ENCODE results near the gene LRFN5.
A peak's percentile ranks its signal among the peaks of the same experiment; 100 is the strongest.

DNA sequence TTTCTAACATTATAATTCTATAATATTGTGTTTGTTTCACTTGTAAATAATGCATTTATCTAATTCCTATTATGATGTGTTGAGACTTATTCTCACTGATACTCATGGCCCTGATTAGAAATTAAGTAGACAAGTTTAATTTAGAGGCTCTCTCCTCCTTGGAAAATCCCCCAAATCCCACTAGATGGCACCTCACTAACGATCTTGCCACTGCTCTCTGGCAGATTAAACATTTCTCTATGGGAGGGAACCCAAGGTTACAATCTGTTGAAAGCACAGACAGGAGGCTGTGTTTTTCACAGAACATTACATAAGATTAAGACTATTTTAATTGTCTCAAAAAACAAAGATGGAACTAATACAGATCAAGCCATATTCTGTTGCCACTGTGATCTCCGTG is 318.7 kb downstream of the LRFN5 start:
- TF ChIP-seq EZH2 (IDR thresholded peaks at IDR 0.05; ENCODE audit: borderline replicate concordance) = no peak
- TF ChIP-seq, protein P1, sequence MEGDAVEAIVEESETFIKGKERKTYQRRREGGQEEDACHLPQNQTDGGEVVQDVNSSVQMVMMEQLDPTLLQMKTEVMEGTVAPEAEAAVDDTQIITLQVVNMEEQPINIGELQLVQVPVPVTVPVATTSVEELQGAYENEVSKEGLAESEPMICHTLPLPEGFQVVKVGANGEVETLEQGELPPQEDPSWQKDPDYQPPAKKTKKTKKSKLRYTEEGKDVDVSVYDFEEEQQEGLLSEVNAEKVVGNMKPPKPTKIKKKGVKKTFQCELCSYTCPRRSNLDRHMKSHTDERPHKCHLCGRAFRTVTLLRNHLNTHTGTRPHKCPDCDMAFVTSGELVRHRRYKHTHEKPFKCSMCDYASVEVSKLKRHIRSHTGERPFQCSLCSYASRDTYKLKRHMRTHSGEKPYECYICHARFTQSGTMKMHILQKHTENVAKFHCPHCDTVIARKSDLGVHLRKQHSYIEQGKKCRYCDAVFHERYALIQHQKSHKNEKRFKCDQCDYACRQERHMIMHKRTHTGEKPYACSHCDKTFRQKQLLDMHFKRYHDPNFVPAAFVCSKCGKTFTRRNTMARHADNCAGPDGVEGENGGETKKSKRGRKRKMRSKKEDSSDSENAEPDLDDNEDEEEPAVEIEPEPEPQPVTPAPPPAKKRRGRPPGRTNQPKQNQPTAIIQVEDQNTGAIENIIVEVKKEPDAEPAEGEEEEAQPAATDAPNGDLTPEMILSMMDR (IDR thresholded peaks at IDR 0.05; ENCODE audit: poor library complexity) = peak; percentile 48

Data from hepatocyte (in vitro differentiated cells).